Glutamatergic neuron (in vitro differentiated cells): ENCODE measurements around the gene GAL3ST3. TPM values are rescaled to one million over a fixed set of nuclear protein-coding genes. Genes with fewer than 3 reads are reported as not detected.
A peak's percentile ranks its signal among the peaks of the same experiment; 100 is the strongest.
"Not testable (repeated sequence)": the region's sequence is repeated elsewhere in the genome, so short reads cannot be mapped to it uniquely, and the experiment has no call there.

Source experiments
- DNase-seq: peaks from one replicate; pipeline ENCODE4 v3.0.0; 2022
- H3K27ac Mint-ChIP-seq: one replicate; pipeline ENCODE4 v1.8.0; 2020; ENCODE audit warnings: mild to moderate bottlenecking, mixed read lengths, inconsistent platforms; ENCODE audit not compliant: unreplicated experiment
- H3K27me3 Mint-ChIP-seq: one replicate; pipeline ENCODE4 v1.8.0; 2020; ENCODE audit warnings: mild to moderate bottlenecking, moderate library complexity, mixed read lengths, inconsistent platforms; ENCODE audit not compliant: unreplicated experiment
- H3K36me3 Mint-ChIP-seq: one replicate; pipeline ENCODE4 v1.8.0; 2020; ENCODE audit warnings: mild to moderate bottlenecking, mixed read lengths, inconsistent platforms; ENCODE audit not compliant: unreplicated experiment
- H3K4me1 Mint-ChIP-seq: one replicate; pipeline ENCODE4 v1.8.0; 2020; ENCODE audit warnings: mild to moderate bottlenecking, low read depth, mixed read lengths, inconsistent platforms; ENCODE audit not compliant: unreplicated experiment
- H3K4me3 Mint-ChIP-seq: one replicate; pipeline ENCODE4 v1.8.0; 2020; ENCODE audit warnings: mild to moderate bottlenecking, mixed read lengths, inconsistent platforms; ENCODE audit not compliant: unreplicated experiment
- H3K9me3 Mint-ChIP-seq: one replicate; pipeline ENCODE4 v1.8.0; 2020; ENCODE audit warnings: mild to moderate bottlenecking, moderate library complexity, mixed read lengths, inconsistent platforms; ENCODE audit not compliant: unreplicated experiment
- long read RNA-seq: library from polyadenylated mRNA; unstranded; transcript quantifications from one replicate; pipeline ENCODE4 v2.0.0, GENCODE V29; 2020; ENCODE audit not compliant: unreplicated experiment
- total RNA-seq: library from RNA; stranded (reverse); fragmentation: NEBNext Ultra II Directional; extraction: Animal tissue kit (Norgen Biotek cat#: 25700); gene quantifications from one replicate; pipeline ENCODE4 v1.2.1, GENCODE V29; 2021; ENCODE audit not compliant: unreplicated experiment
- TF ChIP-seq, protein P1 (sequence below): fragments of 200-600 bp; sonication (generic); IDR thresholded peaks from one replicate; pipeline ENCODE4 v1.5.0; 2021; ENCODE audit not compliant: partially characterized antibody, unreplicated experiment

GAL3ST3 gene, protein sequence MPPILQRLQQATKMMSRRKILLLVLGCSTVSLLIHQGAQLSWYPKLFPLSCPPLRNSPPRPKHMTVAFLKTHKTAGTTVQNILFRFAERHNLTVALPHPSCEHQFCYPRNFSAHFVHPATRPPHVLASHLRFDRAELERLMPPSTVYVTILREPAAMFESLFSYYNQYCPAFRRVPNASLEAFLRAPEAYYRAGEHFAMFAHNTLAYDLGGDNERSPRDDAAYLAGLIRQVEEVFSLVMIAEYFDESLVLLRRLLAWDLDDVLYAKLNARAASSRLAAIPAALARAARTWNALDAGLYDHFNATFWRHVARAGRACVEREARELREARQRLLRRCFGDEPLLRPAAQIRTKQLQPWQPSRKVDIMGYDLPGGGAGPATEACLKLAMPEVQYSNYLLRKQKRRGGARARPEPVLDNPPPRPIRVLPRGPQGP
- 2.4 TPM for total RNA-seq
- long read RNA-seq, partial matches to known transcripts: 0 of 1 reads
- long read RNA-seq, other reads (novel, unspliced or antisense): 0 of 1 reads

DNA sequence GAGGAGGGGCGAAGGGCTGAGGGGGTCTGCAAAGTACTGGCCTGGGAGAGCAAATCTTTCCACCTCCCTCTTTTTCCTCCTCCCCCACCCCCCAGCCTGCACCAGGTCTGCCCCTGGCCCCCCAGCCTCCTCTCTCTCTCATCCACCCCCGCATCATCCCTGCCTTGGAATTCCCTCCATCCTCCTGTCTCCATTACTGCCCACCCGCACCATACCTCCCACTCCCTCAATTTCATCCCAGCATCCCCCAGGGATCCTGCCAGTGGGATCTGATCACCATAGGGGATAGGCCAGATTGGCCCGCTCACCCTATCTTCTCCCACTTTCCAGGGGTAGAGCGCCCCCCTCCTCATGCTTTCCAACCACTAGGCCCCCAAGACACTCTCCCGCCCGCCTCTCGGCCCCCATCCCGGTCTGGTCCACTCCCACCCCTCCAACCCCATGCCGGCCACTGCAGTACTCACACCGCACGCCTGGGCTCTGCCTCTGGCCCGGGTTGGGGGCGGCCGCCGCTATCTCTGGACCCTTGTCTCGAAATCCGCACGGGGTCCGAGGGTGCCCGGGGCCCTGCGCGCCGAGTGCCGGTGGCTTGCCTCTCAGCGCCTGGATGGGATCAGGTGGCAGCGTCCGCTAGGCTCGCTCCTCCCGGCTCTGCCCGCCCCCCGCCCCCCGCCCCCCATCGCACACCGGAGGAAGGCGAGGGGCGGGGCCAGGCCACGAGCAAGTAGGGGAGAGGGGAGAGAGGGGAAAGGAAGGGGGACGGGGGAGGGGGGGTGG is at the start of gene GAL3ST3:
Gene GAL3ST3, minus strand, starts transcription at position 615 of the 777 bp plus-strand sequence. CDS start 3,746 bp downstream, outside the sequence.
- Mint-ChIP-seq H3K9me3 (peaks cover 10% of the 10 kb centered on the region), H3K4me3 (peak within 1 kb of the TSS; percentile 68), H3K27ac (no peak within 1 kb of the TSS), H3K27me3 (peaks cover 8% of the 10 kb centered on the region), H3K4me1 (peaks cover 22% of the 10 kb centered on the region), H3K36me3 (no peaks in the 10 kb centered on the region)
- TF ChIP-seq, protein P1, sequence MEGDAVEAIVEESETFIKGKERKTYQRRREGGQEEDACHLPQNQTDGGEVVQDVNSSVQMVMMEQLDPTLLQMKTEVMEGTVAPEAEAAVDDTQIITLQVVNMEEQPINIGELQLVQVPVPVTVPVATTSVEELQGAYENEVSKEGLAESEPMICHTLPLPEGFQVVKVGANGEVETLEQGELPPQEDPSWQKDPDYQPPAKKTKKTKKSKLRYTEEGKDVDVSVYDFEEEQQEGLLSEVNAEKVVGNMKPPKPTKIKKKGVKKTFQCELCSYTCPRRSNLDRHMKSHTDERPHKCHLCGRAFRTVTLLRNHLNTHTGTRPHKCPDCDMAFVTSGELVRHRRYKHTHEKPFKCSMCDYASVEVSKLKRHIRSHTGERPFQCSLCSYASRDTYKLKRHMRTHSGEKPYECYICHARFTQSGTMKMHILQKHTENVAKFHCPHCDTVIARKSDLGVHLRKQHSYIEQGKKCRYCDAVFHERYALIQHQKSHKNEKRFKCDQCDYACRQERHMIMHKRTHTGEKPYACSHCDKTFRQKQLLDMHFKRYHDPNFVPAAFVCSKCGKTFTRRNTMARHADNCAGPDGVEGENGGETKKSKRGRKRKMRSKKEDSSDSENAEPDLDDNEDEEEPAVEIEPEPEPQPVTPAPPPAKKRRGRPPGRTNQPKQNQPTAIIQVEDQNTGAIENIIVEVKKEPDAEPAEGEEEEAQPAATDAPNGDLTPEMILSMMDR: no peak
- peak; percentile 55 for DNase-seq

DNA sequence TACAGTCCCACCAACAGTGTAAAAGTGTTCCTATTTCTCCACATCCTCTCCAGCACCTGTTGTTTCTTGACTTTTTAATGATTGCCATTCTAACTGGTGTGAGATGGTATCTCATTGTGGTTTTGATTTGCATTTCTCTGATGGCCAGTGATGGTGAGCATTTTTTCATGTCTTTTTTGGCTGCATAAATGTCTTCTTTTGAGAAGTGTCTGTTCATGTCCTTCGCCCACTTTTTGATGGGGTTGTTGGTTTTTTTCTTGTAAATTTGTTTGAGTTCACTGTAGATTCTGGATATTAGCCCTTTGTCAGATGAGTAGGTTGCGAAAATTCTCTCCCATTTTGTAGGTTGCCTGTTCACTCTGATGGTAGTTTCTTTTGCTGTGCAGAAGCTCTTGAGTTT is 43.2 kb upstream of the GAL3ST3 start:
- H3K9me3 Mint-ChIP-seq, H3K27ac Mint-ChIP-seq, DNase-seq, H3K4me1 Mint-ChIP-seq, H3K27me3 Mint-ChIP-seq, H3K4me3 Mint-ChIP-seq, H3K36me3 Mint-ChIP-seq: not testable (repeated sequence)

DNA sequence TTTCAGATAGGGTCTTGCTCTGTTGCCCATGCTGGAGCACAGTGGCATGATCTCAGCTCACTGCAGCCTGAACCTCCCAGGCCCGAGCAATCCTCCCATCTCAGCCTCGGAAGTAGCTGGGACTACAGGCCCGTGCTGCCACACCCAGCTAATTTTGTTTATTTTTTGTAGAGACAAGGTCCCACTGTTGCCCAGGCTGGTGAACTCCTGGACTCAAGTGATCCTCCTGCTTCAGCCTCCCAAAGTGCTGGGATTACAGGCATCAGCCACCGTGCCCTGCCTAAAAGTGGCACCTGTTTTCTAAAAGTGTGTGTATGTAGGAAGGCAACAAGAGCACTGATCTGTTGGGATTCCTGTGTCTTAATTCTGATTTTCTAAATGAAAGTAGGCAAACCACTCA is 41.3 kb upstream of the GAL3ST3 start:
- H3K27me3 Mint-ChIP-seq: no peaks in the 10 kb centered on the region
- no peaks in the 10 kb centered on the region for H3K4me1 Mint-ChIP-seq
- no peaks in the 10 kb centered on the region for H3K36me3 Mint-ChIP-seq
- H3K27ac Mint-ChIP-seq: no peak overlapping the region
- no peaks in the 10 kb centered on the region for H3K9me3 Mint-ChIP-seq
- no peak for DNase-seq
- TF ChIP-seq, protein P1: no peak
- H3K4me3 Mint-ChIP-seq: no peak overlapping the region

DNA sequence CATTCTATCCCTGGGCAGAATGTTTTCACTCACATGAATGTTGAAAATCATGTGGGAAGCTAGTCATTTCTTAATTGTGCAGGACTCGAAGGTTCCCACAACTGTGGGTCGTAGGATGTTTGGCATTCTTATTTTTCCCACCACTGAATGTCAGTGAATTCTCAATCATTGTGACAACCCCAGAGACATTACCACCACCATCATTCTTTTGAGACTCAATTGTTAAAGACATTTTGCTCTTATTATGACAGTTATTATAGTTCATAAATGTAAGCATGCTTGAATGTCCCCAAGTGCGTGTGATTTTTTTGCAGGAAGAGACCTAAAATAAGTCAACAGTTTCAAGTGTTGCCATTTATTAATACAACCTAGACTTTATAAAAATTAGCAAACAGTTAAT is 40.1 kb upstream of the GAL3ST3 start:
- Mint-ChIP-seq H3K4me1 (peaks cover under 1% of the 10 kb centered on the region), H3K4me3 (no peak overlapping the region), H3K9me3 (no peaks in the 10 kb centered on the region), H3K36me3 (no peaks in the 10 kb centered on the region), H3K27ac (no peak overlapping the region), H3K27me3 (no peaks in the 10 kb centered on the region)
- TF ChIP-seq, protein P1: no peak
- no peak for DNase-seq

DNA sequence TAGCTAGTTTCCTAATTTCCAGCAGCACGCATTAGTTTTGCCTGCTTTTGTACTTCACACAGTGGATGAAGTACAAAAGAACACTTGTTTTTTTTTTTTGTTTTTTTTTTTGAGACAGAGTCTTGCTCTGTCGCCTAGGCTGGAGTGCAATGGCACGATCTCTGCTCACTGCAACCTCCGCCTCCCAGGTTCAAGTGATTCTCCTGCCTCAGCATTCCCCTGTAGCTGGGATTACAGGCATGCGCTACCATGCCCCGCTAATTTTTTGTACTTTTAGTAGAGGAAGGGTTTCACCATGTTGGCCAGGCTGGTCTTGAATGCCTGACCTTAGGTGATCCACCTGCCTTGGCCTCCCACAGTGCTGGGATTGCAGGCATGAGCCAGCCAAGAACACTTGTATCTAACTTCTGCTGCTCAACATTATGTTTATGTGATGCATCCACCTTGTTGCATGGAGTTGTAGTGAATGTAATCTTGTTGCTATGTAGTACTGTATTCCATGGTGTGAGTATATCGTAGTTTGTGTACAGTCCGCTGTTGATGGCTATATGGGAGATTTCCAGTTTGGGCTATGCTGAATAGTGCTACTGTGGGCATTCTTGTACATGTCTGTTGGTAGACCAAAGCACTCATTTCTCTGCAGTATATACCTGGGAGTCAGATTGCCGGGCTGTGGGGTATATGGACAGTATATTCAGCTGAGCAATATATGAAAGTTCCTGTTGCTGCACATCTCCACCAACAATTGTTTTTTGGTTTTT is 38.4 kb upstream of the GAL3ST3 start:
- TF ChIP-seq, protein P1: no peak
- Mint-ChIP-seq H3K4me1 (peaks cover 12% of the 10 kb centered on the region), H3K4me3 (no peak overlapping the region), H3K36me3 (no peaks in the 10 kb centered on the region), H3K27me3 (no peaks in the 10 kb centered on the region), H3K9me3 (peaks cover 2% of the 10 kb centered on the region), H3K27ac (no peak overlapping the region)
- DNase-seq: no peak
